ENCODE data around the gene CTDNEP1. TPM values are rescaled to one million over a fixed set of nuclear protein-coding genes. Genes with fewer than 3 reads are reported as not detected.

CTDNEP1 gene
- total and polyA plus RNA-seq, 10 donors = 69.3 to 133 (median 98.0) TPM

GRCh38 chr17:7196651-7197401, 54.7 kb downstream of the CTDNEP1 start:
- Histone ChIP-seq H3K4me3 (no peak overlapping the region), H3K36me3 (peaks cover 0 to 89% (median 29%) of the 10 kb centered on the region in 6 donors), H3K27ac (no peak overlapping the region), H3K4me1 (peaks cover 0 to 7% (median 0%) of the 10 kb centered on the region in 6 donors), H3K27me3 (replicated peaks in 1 of 7) (no peaks in the 10 kb centered on the region), H3K9me3 (no peaks in the 10 kb centered on the region)
- intact Hi-C loops (cut with DNase I; ENCODE audit: low total_unique reads) = no loop called here
- no peak for DNase-seq
- no peak for TF ChIP-seq POLR2AphosphoS5 (IDR thresholded peaks at IDR 0.05)
- no peak for TF ChIP-seq CTCF (IDR thresholded peaks at IDR 0.05 in 8 of 11, conservative IDR thresholded peaks at IDR 0.05 in 3 of 11)
- no peak for TF ChIP-seq POLR2A (IDR thresholded peaks at IDR 0.05)
- WGBS, 5 donors = 88 to 93% (median 92%) methylated on average over 22 of the region's 22 CpGs

- Histone ChIP-seq H3K4me1 (peaks cover 0 to 8% (median 0%) of the 10 kb centered on the region in 6 donors), H3K9me3 (no peaks in the 10 kb centered on the region), H3K27me3 (replicated peaks in 1 of 7) (no peaks in the 10 kb centered on the region), H3K4me3 (no peak overlapping the region), H3K36me3 (peaks cover 0 to 89% (median 29%) of the 10 kb centered on the region in 6 donors), H3K27ac (no peak overlapping the region)
- intact Hi-C loops (cut with DNase I; ENCODE audit: low total_unique reads) = no loop called here
- 88 to 99% (median 94%) methylated on average over 10 to 12 of the region's 12 CpGs for WGBS, 5 donors
- DNase-seq = no peak
- no peak for TF ChIP-seq CTCF (IDR thresholded peaks at IDR 0.05 in 8 of 11, conservative IDR thresholded peaks at IDR 0.05 in 3 of 11)
- no peak for TF ChIP-seq POLR2A (IDR thresholded peaks at IDR 0.05)
- no peak for TF ChIP-seq POLR2AphosphoS5 (IDR thresholded peaks at IDR 0.05)
Measured at GRCh38 chr17:7195971-7196370, 55.6 kb downstream of the CTDNEP1 start.

Small RNA genes lying within 50 kb of the gene (microRNA-seq; reads per million reads assigned to microRNA genes)
- gene MIR324 = 1,519 to 2,484 (median 1,838) reads per million in 3 donors

Small RNA genes lying within 50 kb of the gene (small RNA-seq; reads per million reads assigned to genes)
- gene MIR324 (1.0 to 4.6 (median 2.8) reads per million in 4 donors), gene RF00019 (0 reads per million in 4 donors)

Other genes with a start within 250 kb of the CTDNEP1 start
Only the 30 nearest of the 35 such genes appear.
- gene SLC16A13, start 215.7 kb downstream of the CTDNEP1 start, total RNA-seq = 10 to 100 TPM in 2 of 7 donors, 1 to 10 TPM in 5; 4.0 to 15.3 (median 7.6) TPM
- gene SLC16A13, start 215.7 kb downstream of the CTDNEP1 start, polyA plus RNA-seq = 1 to 10 TPM; 1.7 to 5.4 (median 1.8) TPM
- 1 to 10 TPM in 5 of 7 donors, under 1 TPM in 1, not detected in 1; 0.51 to 3.6 (median 2.9) TPM for gene SLC16A11, start 207.6 kb downstream of the CTDNEP1 start, total RNA-seq
- gene SLC16A11, start 207.6 kb downstream of the CTDNEP1 start, polyA plus RNA-seq = 1 to 10 TPM; 1.9 to 3.9 (median 2.1) TPM
- 10 to 100 TPM in 2 of 7 donors, 1 to 10 TPM in 4, under 1 TPM in 1; 0.85 to 19.5 (median 7.1) TPM for gene CLEC10A, start 171.5 kb downstream of the CTDNEP1 start, total RNA-seq
- 10 to 100 TPM in 1 of 3 donors, 1 to 10 TPM in 2; 2.2 to 22.2 (median 6.3) TPM for gene CLEC10A, start 171.5 kb downstream of the CTDNEP1 start, polyA plus RNA-seq
- 10 to 100 TPM in 2 of 7 donors, 1 to 10 TPM in 4, not detected in 1; 2.4 to 10.5 (median 6.2) TPM for gene ASGR2, start 136.9 kb downstream of the CTDNEP1 start, total RNA-seq
- gene ASGR2, start 136.9 kb downstream of the CTDNEP1 start, polyA plus RNA-seq = 10 to 100 TPM in 1 of 3 donors, 1 to 10 TPM in 2; 2.3 to 35.1 (median 8.8) TPM
- 1 to 10 TPM; 1.5 to 7.2 (median 3.7) TPM for gene ASGR1, start 72.4 kb downstream of the CTDNEP1 start, total RNA-seq
- 10 to 100 TPM in 1 of 3 donors, 1 to 10 TPM in 2; 1.3 to 10.2 (median 6.4) TPM for gene ASGR1, start 72.4 kb downstream of the CTDNEP1 start, polyA plus RNA-seq
- 10 to 100 TPM; 17.0 to 38.5 (median 30.5) TPM for gene DLG4, start 31.9 kb downstream of the CTDNEP1 start, total RNA-seq
- 10 to 100 TPM in 1 of 3 donors, 1 to 10 TPM in 2; 3.0 to 21.5 (median 4.3) TPM for gene DLG4, start 31.9 kb downstream of the CTDNEP1 start, polyA plus RNA-seq
- 100 to 1,000 TPM; 402 to 903 (median 548) TPM for gene ACADVL, start 31.8 kb downstream of the CTDNEP1 start, total RNA-seq
- 100 to 1,000 TPM; 320 to 963 (median 710) TPM for gene ACADVL, start 31.8 kb downstream of the CTDNEP1 start, polyA plus RNA-seq
- 10 to 100 TPM; 36.9 to 48.0 (median 39.2) TPM for gene DVL2, start 17.2 kb downstream of the CTDNEP1 start, total RNA-seq
- gene DVL2, start 17.2 kb downstream of the CTDNEP1 start, polyA plus RNA-seq = 10 to 100 TPM in 2 of 3 donors, 1 to 10 TPM in 1; 9.8 to 29.2 (median 11.7) TPM
- gene PHF23, start 12.3 kb downstream of the CTDNEP1 start, total RNA-seq = 10 to 100 TPM; 33.1 to 47.6 (median 38.8) TPM
- gene PHF23, start 12.3 kb downstream of the CTDNEP1 start, polyA plus RNA-seq = 10 to 100 TPM; 27.4 to 50.4 (median 33.2) TPM
- 100 to 1,000 TPM; 222 to 519 (median 438) TPM for gene GABARAP, start 9.3 kb downstream of the CTDNEP1 start, total RNA-seq
- gene GABARAP, start 9.3 kb downstream of the CTDNEP1 start, polyA plus RNA-seq = 100 to 1,000 TPM; 755 to 855 (median 822) TPM
- gene ELP5, start 481 bp upstream of the CTDNEP1 start, total RNA-seq = 10 to 100 TPM; 22.1 to 40.3 (median 36.3) TPM
- gene ELP5, start 481 bp upstream of the CTDNEP1 start, polyA plus RNA-seq = 10 to 100 TPM; 36.2 to 40.2 (median 37.2) TPM
- gene CLDN7, start 10.7 kb upstream of the CTDNEP1 start, total RNA-seq = 1 to 10 TPM in 6 of 7 donors, under 1 TPM in 1; 0.74 to 6.6 (median 2.4) TPM
- gene CLDN7, start 10.7 kb upstream of the CTDNEP1 start, polyA plus RNA-seq = 1 to 10 TPM; 2.9 to 6.0 (median 4.3) TPM
- gene SLC2A4, start 30.0 kb upstream of the CTDNEP1 start, total RNA-seq = 1 to 10 TPM in 1 of 7 donors, under 1 TPM in 6; 0.39 to 1.6 (median 0.51) TPM
- gene SLC2A4, start 30.0 kb upstream of the CTDNEP1 start, polyA plus RNA-seq = under 1 TPM; 0.07 to 0.56 (median 0.29) TPM
- gene YBX2, start 42.9 kb upstream of the CTDNEP1 start, total RNA-seq = under 1 TPM in 3 of 7 donors, not detected in 4; 0.11 to 0.40 (median 0.19) TPM
- gene YBX2, start 42.9 kb upstream of the CTDNEP1 start, polyA plus RNA-seq = under 1 TPM; 0.09 to 0.22 (median 0.12) TPM
- gene EIF5A, start 55.9 kb upstream of the CTDNEP1 start, total RNA-seq = 100 to 1,000 TPM; 117 to 326 (median 244) TPM
- gene EIF5A, start 55.9 kb upstream of the CTDNEP1 start, polyA plus RNA-seq = 100 to 1,000 TPM; 310 to 426 (median 376) TPM
- gene GPS2, start 63.6 kb upstream of the CTDNEP1 start, total RNA-seq = 100 to 1,000 TPM in 2 of 7 donors, 10 to 100 TPM in 5; 54.1 to 123 (median 65.4) TPM
- 10 to 100 TPM; 56.6 to 73.2 (median 70.9) TPM for gene GPS2, start 63.6 kb upstream of the CTDNEP1 start, polyA plus RNA-seq
- gene NEURL4, start 77.6 kb upstream of the CTDNEP1 start, total RNA-seq = 10 to 100 TPM; 16.5 to 53.9 (median 44.3) TPM
- 10 to 100 TPM; 17.6 to 48.6 (median 36.3) TPM for gene NEURL4, start 77.6 kb upstream of the CTDNEP1 start, polyA plus RNA-seq
- gene ACAP1, start 84.8 kb upstream of the CTDNEP1 start, total RNA-seq = 100 to 1,000 TPM; 118 to 312 (median 208) TPM
- 100 to 1,000 TPM; 126 to 266 (median 245) TPM for gene ACAP1, start 84.8 kb upstream of the CTDNEP1 start, polyA plus RNA-seq
- 10 to 100 TPM in 1 of 7 donors, 1 to 10 TPM in 6; 7.7 to 10.0 (median 9.1) TPM for gene KCTD11, start 100.4 kb upstream of the CTDNEP1 start, total RNA-seq
- gene KCTD11, start 100.4 kb upstream of the CTDNEP1 start, polyA plus RNA-seq = 10 to 100 TPM in 1 of 3 donors, 1 to 10 TPM in 2; 5.4 to 12.0 (median 6.0) TPM
- not detected for gene TMEM95, start 103.4 kb upstream of the CTDNEP1 start, total RNA-seq
- not detected for gene TMEM95, start 103.4 kb upstream of the CTDNEP1 start, polyA plus RNA-seq
- gene TNK1, start 129.4 kb upstream of the CTDNEP1 start, total RNA-seq = 10 to 100 TPM in 1 of 7 donors, 1 to 10 TPM in 6; 4.2 to 16.2 (median 6.4) TPM
- 1 to 10 TPM; 6.6 to 8.7 (median 8.3) TPM for gene TNK1, start 129.4 kb upstream of the CTDNEP1 start, polyA plus RNA-seq
- gene PLSCR3, start 142.8 kb upstream of the CTDNEP1 start, total RNA-seq = 10 to 100 TPM; 34.1 to 63.2 (median 51.1) TPM
- 10 to 100 TPM; 31.3 to 45.9 (median 33.3) TPM for gene PLSCR3, start 142.8 kb upstream of the CTDNEP1 start, polyA plus RNA-seq
- 10 to 100 TPM; 39.1 to 82.5 (median 50.3) TPM for gene TMEM256, start 152.4 kb upstream of the CTDNEP1 start, total RNA-seq
- gene TMEM256, start 152.4 kb upstream of the CTDNEP1 start, polyA plus RNA-seq = 100 to 1,000 TPM; 175 to 193 (median 179) TPM
- 10 to 100 TPM in 6 of 7 donors, 1 to 10 TPM in 1; 8.7 to 23.0 (median 13.0) TPM for gene NLGN2, start 156.1 kb upstream of the CTDNEP1 start, total RNA-seq
- gene NLGN2, start 156.1 kb upstream of the CTDNEP1 start, polyA plus RNA-seq = 1 to 10 TPM; 2.2 to 6.5 (median 4.3) TPM
- gene SPEM1, start 168.6 kb upstream of the CTDNEP1 start, total RNA-seq = not detected
- gene SPEM1, start 168.6 kb upstream of the CTDNEP1 start, polyA plus RNA-seq = not detected
- gene SPEM2, start 173.9 kb upstream of the CTDNEP1 start, total RNA-seq = not detected
- not detected for gene SPEM2, start 173.9 kb upstream of the CTDNEP1 start, polyA plus RNA-seq
- not detected for gene SPEM3, start 177.1 kb upstream of the CTDNEP1 start, total RNA-seq
- not detected for gene SPEM3, start 177.1 kb upstream of the CTDNEP1 start, polyA plus RNA-seq
- 10 to 100 TPM in 5 of 7 donors, 1 to 10 TPM in 2; 7.1 to 17.4 (median 10.9) TPM for gene TMEM102, start 183.7 kb upstream of the CTDNEP1 start, total RNA-seq
- gene TMEM102, start 183.7 kb upstream of the CTDNEP1 start, polyA plus RNA-seq = 1 to 10 TPM; 4.7 to 9.8 (median 7.8) TPM
- gene FGF11, start 187.8 kb upstream of the CTDNEP1 start, total RNA-seq = 1 to 10 TPM; 1.0 to 5.5 (median 3.2) TPM
- 1 to 10 TPM; 1.5 to 3.5 (median 2.0) TPM for gene FGF11, start 187.8 kb upstream of the CTDNEP1 start, polyA plus RNA-seq
- 10 to 100 TPM in 5 of 7 donors, 1 to 10 TPM in 2; 7.3 to 12.9 (median 11.4) TPM for gene CHRNB1, start 193.3 kb upstream of the CTDNEP1 start, total RNA-seq
- gene CHRNB1, start 193.3 kb upstream of the CTDNEP1 start, polyA plus RNA-seq = 10 to 100 TPM in 2 of 3 donors, 1 to 10 TPM in 1; 7.3 to 12.4 (median 11.1) TPM

Measured in spleen (tissue), 11 donors.